Adrenal gland (tissue), 12 donors: Measurements from ENCODE around the gene GJB5. TPM values are rescaled to one million over a fixed set of nuclear protein-coding genes. Genes with fewer than 3 reads are reported as not detected.

Experiments used
- DNase-seq, 7 donors: peaks; one replicate each; pipeline ENCODE4 v3.0.0-alpha.2; 2019 to 2020
- H3K27ac ChIP-seq, 5 donors: fragments of 200-600 bp; sonication (generic) in 4 of 5; 1 replicate in 3 of 5; 2 replicates in 2 of 5; pipeline versions ENCODE4 v1.5.1 to v1.8.0; 2016 to 2020; ENCODE audit warnings: mild to moderate bottlenecking in 1 of 5
- H3K27me3 ChIP-seq: fragments of 200-600 bp; 2 replicates; pipeline ENCODE4 v1.8.0; 2021
- H3K36me3 ChIP-seq, 2 donors: fragments of 200-600 bp; replicated peaks in 1 of 2; 1 replicate in 1 of 2; 2 replicates in 1 of 2; pipeline versions ENCODE4 v1.5.1 to v1.8.0; 2018 to 2022
- H3K4me1 ChIP-seq, 2 donors: fragments of 200-600 bp; replicated peaks in 1 of 2; 1 replicate in 1 of 2; 2 replicates in 1 of 2; pipeline versions ENCODE4 v1.5.1 to v1.8.0; 2018 to 2021
- H3K4me3 ChIP-seq, 4 donors: fragments of 200-600 bp; sonication (generic) in 3 of 4; one replicate each; pipeline ENCODE4 v1.5.1; 2016 to 2018
- H3K9me3 ChIP-seq, 3 donors: fragments of 200-600 bp; sonication (generic) in 1 of 3; replicated peaks in 1 of 3; 1 replicate in 2 of 3; 2 replicates in 1 of 3; pipeline versions ENCODE4 v1.5.1 to v1.8.0; 2016 to 2021
- POLR2A ChIP-seq, 2 donors: fragments of 450-650 bp; IDR thresholded peaks; one replicate each; pipeline ENCODE4 v1.6.1; 2017; ENCODE audit warnings: antibody characterized with exemption in 2 of 2, mild to moderate bottlenecking in 2 of 2, moderate library complexity in 1 of 2
- WGBS, 4 donors: extraction: QIAGEN DNeasy Blood & Tissue Kit in 2 of 4; methylation state at CpG; one replicate each; pipeline versions ENCODE4 v1.1.5 to v1.1.7; 2013 to 2017; 5-methylcytosine and 5-hydroxymethylcytosine counted together
- intact Hi-C, 2 donors: fragments of 100-400 bp; cut with DNase I; formaldehyde crosslinking; loops; one replicate each; pipeline versions ENCODE4 v1.14.1 to v1.15.0; 2022 to 2023
- polyA plus RNA-seq, 3 donors: library from polyadenylated mRNA; stranded (reverse); fragments of 200-250 nt in 2 of 3; fragments of 350-450 nt in 1 of 3; fragmentation: Illumina TruSeq in 1 of 3; extraction: RNeasy Lipid Tissue Mini Kit (QIAGEN cat#74804) in 1 of 3; gene quantifications; one replicate each; pipeline ENCODE4 v1.2.3, GENCODE V29; 2013 to 2014
- total RNA-seq, 9 donors: library from RNA; depleted of rRNA in 4 of 9; stranded (reverse); fragments of >200 nt in 4 of 9; fragments of 120-200 nt in 1 of 9; fragmentation: NEBNext Ultra II Directional in 1 of 9; extraction: Animal tissue kit (Norgen Biotek cat#: 25700) in 1 of 9; gene quantifications; one replicate each; pipeline versions ENCODE4 v1.1.0 to v1.2.4, GENCODE V29; 2013 to 2023
- TF ChIP-seq, protein P1 (sequence below), 6 experiments: fragments of 450-650 bp in 4 of 6; fragments of 200-600 bp in 2 of 6; sonication (generic) in 1 of 6; IDR thresholded peaks; 1 replicate in 5 of 6; 2 replicates in 1 of 6; pipeline versions ENCODE4 v1.5.1 to v1.8.0; 2016 to 2021; ENCODE audit warnings: antibody characterized with exemption in 6 of 6, mild to moderate bottlenecking in 2 of 6, moderate library complexity in 1 of 6
- donor health status: healthy with polysubstance abuse.
- donor health status: Bipolar disorder and iron deficiency.
- donor health status: DM: yes; HTN: yes; CAD: no.
- donor health status: DM: no; HTN: no; CAD: no.
- donor health status: DM: no; HTN: no; CAD: no.
- donor health status: DM: yes; HTN: yes; CAD: no.

GJB5 gene
- total and polyA plus RNA-seq, 12 donors, result not detected

DNA sequence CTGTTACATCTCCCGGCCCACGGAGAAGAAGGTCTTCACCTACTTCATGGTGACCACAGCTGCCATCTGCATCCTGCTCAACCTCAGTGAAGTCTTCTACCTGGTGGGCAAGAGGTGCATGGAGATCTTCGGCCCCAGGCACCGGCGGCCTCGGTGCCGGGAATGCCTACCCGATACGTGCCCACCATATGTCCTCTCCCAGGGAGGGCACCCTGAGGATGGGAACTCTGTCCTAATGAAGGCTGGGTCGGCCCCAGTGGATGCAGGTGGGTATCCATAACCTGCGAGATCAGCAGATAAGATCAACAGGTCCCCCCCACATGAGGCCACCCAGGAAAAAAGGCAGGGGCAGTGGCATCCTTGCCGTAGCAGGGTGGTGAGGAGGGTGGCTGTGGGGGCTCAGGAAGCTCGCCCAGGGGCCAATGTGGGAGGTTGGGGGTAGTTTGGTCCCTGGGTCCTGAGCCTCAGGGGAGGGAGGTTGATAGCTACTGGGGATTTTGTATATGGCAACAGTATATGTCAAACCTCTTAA lies 7.0 kb downstream of the GJB5 start:
- H3K27me3 ChIP-seq, result no peaks in the 10 kb centered on the region

DNA sequence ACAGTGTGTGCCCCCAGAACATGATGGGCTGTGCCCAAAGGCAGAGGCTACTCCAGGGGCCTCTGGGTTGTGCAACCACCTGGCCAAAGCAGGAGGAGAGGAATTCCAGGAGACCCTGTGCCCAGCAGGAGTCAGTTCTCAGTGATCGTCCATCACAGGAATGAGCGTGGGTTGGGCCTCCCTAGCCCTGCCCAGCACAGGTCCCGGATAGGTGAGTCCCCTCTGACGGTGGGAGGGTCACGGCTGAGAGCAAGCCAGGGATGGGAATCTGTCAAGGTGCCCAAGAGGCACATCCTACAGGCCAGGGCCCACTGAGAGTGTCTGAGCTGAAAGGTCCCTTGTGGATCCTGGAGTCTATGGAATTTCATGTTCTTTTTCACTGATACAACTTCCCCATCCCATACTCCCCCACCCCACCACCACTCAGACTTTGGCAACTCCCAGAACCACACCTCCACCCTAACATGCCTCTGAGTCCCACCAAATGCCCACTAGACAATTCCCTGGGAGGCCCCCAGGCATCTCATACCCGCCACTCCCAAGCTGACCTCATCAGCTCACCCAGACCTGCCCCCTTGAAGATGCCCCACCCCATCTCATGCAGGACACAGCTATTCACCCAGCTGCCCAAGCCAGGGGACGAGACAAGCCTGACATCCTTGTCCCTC lies 7.8 kb downstream of the GJB5 start:
- Histone ChIP-seq H3K27ac (no peak overlapping the region), H3K27me3 (no peaks in the 10 kb centered on the region), H3K4me3 (no peak overlapping the region), H3K9me3 (no peaks in the 10 kb centered on the region), H3K4me1 (no peaks in the 10 kb centered on the region), H3K36me3 (no peaks in the 10 kb centered on the region)
- intact Hi-C loops, result no loop called here
- 60 to 72% (median 68%) methylated on average over 5 to 7 of the region's 7 CpGs for WGBS, 4 donors
- no peak for DNase-seq
- TF ChIP-seq, protein P1, sequence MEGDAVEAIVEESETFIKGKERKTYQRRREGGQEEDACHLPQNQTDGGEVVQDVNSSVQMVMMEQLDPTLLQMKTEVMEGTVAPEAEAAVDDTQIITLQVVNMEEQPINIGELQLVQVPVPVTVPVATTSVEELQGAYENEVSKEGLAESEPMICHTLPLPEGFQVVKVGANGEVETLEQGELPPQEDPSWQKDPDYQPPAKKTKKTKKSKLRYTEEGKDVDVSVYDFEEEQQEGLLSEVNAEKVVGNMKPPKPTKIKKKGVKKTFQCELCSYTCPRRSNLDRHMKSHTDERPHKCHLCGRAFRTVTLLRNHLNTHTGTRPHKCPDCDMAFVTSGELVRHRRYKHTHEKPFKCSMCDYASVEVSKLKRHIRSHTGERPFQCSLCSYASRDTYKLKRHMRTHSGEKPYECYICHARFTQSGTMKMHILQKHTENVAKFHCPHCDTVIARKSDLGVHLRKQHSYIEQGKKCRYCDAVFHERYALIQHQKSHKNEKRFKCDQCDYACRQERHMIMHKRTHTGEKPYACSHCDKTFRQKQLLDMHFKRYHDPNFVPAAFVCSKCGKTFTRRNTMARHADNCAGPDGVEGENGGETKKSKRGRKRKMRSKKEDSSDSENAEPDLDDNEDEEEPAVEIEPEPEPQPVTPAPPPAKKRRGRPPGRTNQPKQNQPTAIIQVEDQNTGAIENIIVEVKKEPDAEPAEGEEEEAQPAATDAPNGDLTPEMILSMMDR (IDR thresholded peaks at IDR 0.05), result no peak

More for the DNA sequence above, 7.0 kb downstream of the GJB5 start:
- Histone ChIP-seq H3K27ac (no peak overlapping the region), H3K4me1 (no peaks in the 10 kb centered on the region), H3K9me3 (no peaks in the 10 kb centered on the region), H3K4me3 (no peak overlapping the region), H3K36me3 (no peaks in the 10 kb centered on the region)
- TF ChIP-seq, protein P1 (IDR thresholded peaks at IDR 0.05), result no peak
- no peak for TF ChIP-seq POLR2A (IDR thresholded peaks at IDR 0.05)
- WGBS, 4 donors, result 87 to 90% (median 87%) methylated on average over 10 to 13 of the region's 13 CpGs
- DNase-seq, result no peak
- intact Hi-C loops, result no loop called here

DNA sequence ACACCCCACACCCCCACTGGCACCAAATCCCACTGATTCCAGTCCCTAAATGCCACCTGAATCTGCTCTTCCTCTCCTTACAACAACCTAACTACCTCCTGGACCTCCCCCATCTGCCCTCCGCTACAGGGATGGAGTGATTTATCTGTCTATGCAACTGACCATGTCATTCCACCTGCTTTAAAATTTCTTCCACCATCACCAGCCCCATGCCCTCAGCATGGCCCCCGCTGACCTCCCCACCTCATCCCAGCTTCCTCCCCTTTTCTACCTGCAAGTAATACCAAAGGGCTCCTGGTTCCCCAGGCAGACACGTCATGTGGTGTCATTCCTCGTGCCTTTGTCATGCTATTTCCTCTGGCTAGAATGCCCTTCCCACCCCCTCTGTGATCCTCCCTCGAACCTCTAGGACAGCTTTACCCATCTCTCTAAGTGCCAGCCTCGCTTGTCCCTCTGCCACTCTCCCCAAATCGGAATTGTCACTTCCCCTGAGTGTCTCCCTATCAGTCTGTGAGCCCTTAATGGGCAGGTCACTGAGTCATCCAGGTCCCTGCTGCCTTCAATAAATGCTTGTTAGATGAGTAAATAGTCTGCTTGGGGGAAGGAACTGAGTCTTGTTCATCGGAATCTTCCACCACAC lies 8.4 kb downstream of the GJB5 start:
- H3K4me1 ChIP-seq, result no peaks in the 10 kb centered on the region
- 49 to 52% (median 51%) methylated on average over 8 of the region's 8 CpGs for WGBS, 4 donors
- no peaks in the 10 kb centered on the region for H3K27me3 ChIP-seq
- TF ChIP-seq POLR2A (IDR thresholded peaks at IDR 0.05), result no peak
- TF ChIP-seq, protein P1 (IDR thresholded peaks at IDR 0.05), result no peak
- intact Hi-C loops, result no loop called here
- H3K36me3 ChIP-seq, result no peaks in the 10 kb centered on the region
- DNase-seq, result no peak
- no peak overlapping the region for H3K27ac ChIP-seq
- no peaks in the 10 kb centered on the region for H3K9me3 ChIP-seq
- H3K4me3 ChIP-seq, result no peak overlapping the region

DNA sequence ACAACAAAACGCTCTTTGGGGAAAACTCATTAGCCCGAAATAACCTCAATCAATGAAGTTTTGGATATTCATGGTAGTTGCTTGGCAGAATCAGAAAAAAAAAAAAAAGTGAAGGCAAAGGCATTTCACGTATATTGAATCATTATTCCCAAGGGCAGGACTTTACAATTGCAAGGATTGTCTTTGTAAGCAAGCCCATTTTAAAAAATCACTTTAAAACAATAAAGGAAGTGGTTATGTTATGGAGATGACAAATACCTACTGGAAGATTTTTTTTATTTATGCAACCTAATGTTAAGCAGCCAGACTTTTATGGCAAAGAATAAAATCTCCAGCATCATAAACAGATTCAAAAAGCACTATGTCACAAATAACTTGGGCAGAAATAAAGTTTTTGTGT lies 14.0 kb downstream of the GJB5 start:
- Histone ChIP-seq H3K4me1 (no peaks in the 10 kb centered on the region), H3K4me3 (no peak overlapping the region), H3K27ac (no peak overlapping the region), H3K36me3 (no peaks in the 10 kb centered on the region), H3K9me3 (no peaks in the 10 kb centered on the region), H3K27me3 (no peaks in the 10 kb centered on the region)
- intact Hi-C loops, result no loop called here
- WGBS, 4 donors, result 64 to 73% (median 67%) methylated on average over 3 of the region's 3 CpGs
- no peak for DNase-seq
- TF ChIP-seq, protein P1 (IDR thresholded peaks at IDR 0.05), result no peak
- no peak for TF ChIP-seq POLR2A (IDR thresholded peaks at IDR 0.05)
